Measurements from ENCODE around the gene VMP1.

GRCh38 chr17:59853168-59853918 is 145.9 kb downstream of the VMP1 start:
- TF ChIP-seq ZBTB11 (tag by site-specific recombination; conservative IDR thresholded peaks at IDR 0.05; ENCODE audit: low read depth): no peak
- no peak for TF ChIP-seq ZFP3 (tag by site-specific recombination; IDR thresholded peaks at IDR 0.05; ENCODE audit: low read depth)
- TF ChIP-seq CTCF (tag by site-specific recombination; IDR thresholded peaks at IDR 0.05): no peak
- TF ChIP-seq ATF2 (tag by site-specific recombination; IDR thresholded peaks at IDR 0.05; ENCODE audit: low read depth): no peak
- no peak for TF ChIP-seq ZSCAN16 (tag by site-specific recombination; IDR thresholded peaks at IDR 0.05)
- TF ChIP-seq ZNF114 (tag by site-specific recombination; IDR thresholded peaks at IDR 0.05): no peak
- no peak for TF ChIP-seq ZBTB10 (tag by site-specific recombination; IDR thresholded peaks at IDR 0.05)
- no peak for TF ChIP-seq SETDB1 (IDR thresholded peaks at IDR 0.05; ENCODE audit: insufficient read length, low read length)
- TF ChIP-seq HOXA7 (CRISPR knock-in tag; IDR thresholded peaks at IDR 0.05; ENCODE audit: borderline replicate concordance): no peak
